Astrocyte of the hippocampus (primary cell): ENCODE data around the gene RRBP1.

Experiments
- DNase-seq: peaks from one replicate; pipeline ENCODE4 v3.0.0; 2011; ENCODE audit warnings: low read depth, low spot score

Gene RRBP1

DNA sequence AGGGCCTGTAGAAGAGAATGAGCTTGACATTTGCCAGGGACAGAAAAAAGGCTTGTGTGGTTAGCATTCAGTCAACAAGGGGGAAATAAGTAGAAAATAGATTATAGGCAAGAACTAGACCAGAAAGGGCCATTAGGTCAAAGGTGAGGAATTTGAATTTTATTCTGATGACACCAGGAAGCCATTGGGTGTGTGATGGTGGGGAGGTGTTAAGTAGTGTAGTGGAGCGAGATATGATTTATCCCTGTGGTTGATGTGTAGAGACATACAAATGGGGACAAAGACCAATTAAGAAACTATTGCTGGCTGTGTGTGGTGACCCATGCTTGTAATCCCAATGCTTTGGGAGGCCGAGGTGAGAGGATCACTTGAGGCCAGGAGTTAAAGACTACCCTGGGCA is 101.1 kb downstream of the RRBP1 start:
- no peak for DNase-seq

- no peak for DNase-seq
Observed at GRCh38 chr20:17579369-17580039, 102.5 kb downstream of the RRBP1 start.

DNA sequence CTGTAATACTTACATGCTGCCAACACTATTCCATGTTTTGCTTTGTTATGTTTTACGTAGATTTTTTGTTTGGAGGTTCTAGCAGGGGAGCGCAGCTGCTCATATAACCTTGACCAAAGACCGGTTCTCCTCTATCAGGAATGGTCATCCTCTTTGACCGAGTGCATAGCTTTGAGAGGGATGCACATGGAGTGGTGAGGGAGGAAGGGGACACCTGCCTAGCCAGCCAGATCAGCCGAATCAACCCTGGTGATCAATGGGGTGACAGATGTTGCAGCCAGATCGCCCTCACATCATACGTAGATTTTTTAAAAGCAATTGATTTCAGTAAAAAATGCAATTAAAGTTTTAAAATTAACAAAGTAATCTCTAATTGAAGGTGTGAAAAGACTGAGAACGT is 105.8 kb downstream of the RRBP1 start:
- DNase-seq: no peak

DNA sequence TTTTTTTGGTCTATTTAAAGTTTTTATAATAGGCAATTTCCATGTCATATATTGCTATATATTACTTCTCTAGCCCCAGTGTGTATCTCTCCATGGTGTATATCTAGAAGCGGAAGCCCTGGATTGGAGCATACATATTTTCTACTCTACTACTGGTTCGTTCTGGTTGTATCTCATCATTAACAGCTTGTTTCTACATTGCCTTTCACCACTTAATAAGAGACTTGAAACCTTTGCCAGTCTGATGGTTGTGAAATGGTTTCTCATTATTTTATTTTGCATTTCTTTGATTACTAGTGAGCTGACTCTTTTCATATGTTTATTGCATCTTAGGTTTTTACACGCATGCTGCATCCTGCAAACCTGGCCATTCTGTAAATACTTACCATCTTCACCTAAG is 108.6 kb downstream of the RRBP1 start:
- DNase-seq: no peak

GRCh38 chr20:17572034-17572638 is 109.9 kb downstream of the RRBP1 start:
- DNase-seq: peak; percentile 38

DNA sequence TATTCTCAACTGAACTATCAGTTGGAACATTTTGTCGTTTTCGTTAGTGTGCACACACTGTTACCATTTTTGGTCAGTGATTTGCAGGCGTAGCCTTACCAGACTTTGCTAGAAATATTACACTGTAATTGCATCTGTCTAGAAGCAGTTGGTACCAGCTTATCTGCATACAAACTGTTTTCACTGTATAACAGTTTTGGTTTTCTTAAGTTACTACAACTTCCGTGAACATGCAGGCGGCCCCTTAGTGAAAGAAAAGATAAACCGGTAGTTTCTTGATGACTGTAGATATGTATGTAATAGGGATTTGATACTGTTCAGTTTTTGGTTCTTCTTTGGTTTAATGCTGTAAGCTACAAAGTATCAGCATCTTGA is 110.9 kb downstream of the RRBP1 start:
- DNase-seq: no peak

GRCh38 chr20:17570347-17571152 is 111.5 kb downstream of the RRBP1 start:
- DNase-seq: peak; percentile 64

- DNase-seq: peak; percentile 99
Observed at GRCh38 chr20:17569616-17570346, 112.3 kb downstream of the RRBP1 start, which contains the start of gene DSTN. DSTN (plus strand) TSS chr20:17570075; CDS start chr20:17570209, 134 bp downstream.

- peak; percentile 99 for DNase-seq
Observed at GRCh38 chr20:17568972-17569521, 113.0 kb downstream of the RRBP1 start.

GRCh38 chr20:17568045-17568788 is 113.8 kb downstream of the RRBP1 start:
- no peak for DNase-seq

DNA sequence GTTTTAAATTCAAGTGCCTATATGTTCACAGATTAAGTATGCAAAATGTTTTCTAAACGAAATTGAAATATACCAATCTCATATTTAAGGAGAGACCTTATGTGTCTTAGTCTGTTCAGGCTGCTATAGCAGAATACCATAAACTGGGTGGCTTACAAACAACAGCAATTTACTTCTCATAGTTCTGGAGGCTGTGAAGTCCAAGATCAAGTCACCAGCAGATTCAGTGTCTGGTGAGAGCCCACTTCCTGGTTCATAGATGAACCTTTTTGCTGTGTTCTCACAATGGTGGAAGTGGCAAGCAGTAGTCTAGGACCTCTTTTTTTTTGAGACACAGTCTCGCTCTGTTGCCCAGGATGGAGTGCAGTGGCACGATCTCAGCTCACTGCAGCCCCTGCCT is 115.7 kb downstream of the RRBP1 start:
- no peak for DNase-seq

GRCh38 chr20:17565169-17565845 is 116.7 kb downstream of the RRBP1 start:
- peak; percentile 64 for DNase-seq
